ENCODE measurements around the gene KRT10. TPM values are rescaled to one million over a fixed set of nuclear protein-coding genes. Genes with fewer than 3 reads are reported as not detected.

KRT10 gene
- total and polyA plus RNA-seq, 2 experiments from 2014 or later: 9.6 to 123 TPM

GRCh38 chr17:40778461-40778860 lies 44.0 kb downstream of the KRT10 start:
- DNase-seq (ENCODE audit: low spot score) (no peak), ATAC-seq (no peak)
- Histone ChIP-seq H3K9me2 (ENCODE audit: insufficient read depth) (no peaks in the 10 kb centered on the region), H3K36me3 (ENCODE audit: insufficient read depth) (no peaks in the 10 kb centered on the region), H3K4me1 (ENCODE audit: insufficient read depth) (no peaks in the 10 kb centered on the region), H3K4me2 (no peak overlapping the region), H2AFZ (no peak overlapping the region), H3F3A (replicated peaks; ENCODE audit: low read depth) (no peaks in the 10 kb centered on the region), H3K27me3 (ENCODE audit: insufficient read depth) (peaks cover 15% of the 10 kb centered on the region), H4K20me1 (replicated peaks; ENCODE audit: insufficient read depth) (no peaks in the 10 kb centered on the region), H3K4me3 (no peak overlapping the region), H3K27ac (ENCODE audit: low read depth) (no peak overlapping the region), H3K79me2 (replicated peaks; ENCODE audit: insufficient read depth) (no peaks in the 10 kb centered on the region)
- TF ChIP-seq POLR2AphosphoS5 (IDR thresholded peaks at IDR 0.05; ENCODE audit: low read depth) (no peak), EZH2 (IDR thresholded peaks at IDR 0.05; ENCODE audit: low read depth, unreplicated experiment) (no peak), EZH2phosphoT487 (IDR thresholded peaks at IDR 0.05; ENCODE audit: unreplicated experiment) (no peak), JUNB (IDR thresholded peaks at IDR 0.05; ENCODE audit: unreplicated experiment) (no peak), NANOG (IDR thresholded peaks at IDR 0.05; ENCODE audit: borderline replicate concordance) (no peak), ZNF114 (CRISPR knock-in tag; IDR thresholded peaks at IDR 0.05) (no peak), ZNF462 (CRISPR knock-in tag; IDR thresholded peaks at IDR 0.05) (no peak), STAT1 (IDR thresholded peaks at IDR 0.05; ENCODE audit: unreplicated experiment) (no peak)
- TF ChIP-seq, protein P1, sequence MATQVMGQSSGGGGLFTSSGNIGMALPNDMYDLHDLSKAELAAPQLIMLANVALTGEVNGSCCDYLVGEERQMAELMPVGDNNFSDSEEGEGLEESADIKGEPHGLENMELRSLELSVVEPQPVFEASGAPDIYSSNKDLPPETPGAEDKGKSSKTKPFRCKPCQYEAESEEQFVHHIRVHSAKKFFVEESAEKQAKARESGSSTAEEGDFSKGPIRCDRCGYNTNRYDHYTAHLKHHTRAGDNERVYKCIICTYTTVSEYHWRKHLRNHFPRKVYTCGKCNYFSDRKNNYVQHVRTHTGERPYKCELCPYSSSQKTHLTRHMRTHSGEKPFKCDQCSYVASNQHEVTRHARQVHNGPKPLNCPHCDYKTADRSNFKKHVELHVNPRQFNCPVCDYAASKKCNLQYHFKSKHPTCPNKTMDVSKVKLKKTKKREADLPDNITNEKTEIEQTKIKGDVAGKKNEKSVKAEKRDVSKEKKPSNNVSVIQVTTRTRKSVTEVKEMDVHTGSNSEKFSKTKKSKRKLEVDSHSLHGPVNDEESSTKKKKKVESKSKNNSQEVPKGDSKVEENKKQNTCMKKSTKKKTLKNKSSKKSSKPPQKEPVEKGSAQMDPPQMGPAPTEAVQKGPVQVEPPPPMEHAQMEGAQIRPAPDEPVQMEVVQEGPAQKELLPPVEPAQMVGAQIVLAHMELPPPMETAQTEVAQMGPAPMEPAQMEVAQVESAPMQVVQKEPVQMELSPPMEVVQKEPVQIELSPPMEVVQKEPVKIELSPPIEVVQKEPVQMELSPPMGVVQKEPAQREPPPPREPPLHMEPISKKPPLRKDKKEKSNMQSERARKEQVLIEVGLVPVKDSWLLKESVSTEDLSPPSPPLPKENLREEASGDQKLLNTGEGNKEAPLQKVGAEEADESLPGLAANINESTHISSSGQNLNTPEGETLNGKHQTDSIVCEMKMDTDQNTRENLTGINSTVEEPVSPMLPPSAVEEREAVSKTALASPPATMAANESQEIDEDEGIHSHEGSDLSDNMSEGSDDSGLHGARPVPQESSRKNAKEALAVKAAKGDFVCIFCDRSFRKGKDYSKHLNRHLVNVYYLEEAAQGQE (IDR thresholded peaks at IDR 0.05; ENCODE audit: unreplicated experiment): no peak
- H3K4me1 Mint-ChIP-seq: no peaks in the 10 kb centered on the region
- H3K4me3 Mint-ChIP-seq: no peak overlapping the region
- no peaks in the 10 kb centered on the region for H3K9me3 Mint-ChIP-seq
- H3K36me3 Mint-ChIP-seq (ENCODE audit: low read depth): no peaks in the 10 kb centered on the region
- H3K27me3 Mint-ChIP-seq (ENCODE audit: insufficient read depth, low read depth, poor library complexity): peaks cover 6% of the 10 kb centered on the region
- no peak overlapping the region for H3K27ac Mint-ChIP-seq
